ENCODE data around the gene UBTD1. TPM values are rescaled to one million over a fixed set of nuclear protein-coding genes. Genes with fewer than 3 reads are reported as not detected.
A peak's percentile ranks its signal among the peaks of the same experiment; 100 is the strongest.
"Not testable (repeated sequence)": the region's sequence is repeated elsewhere in the genome, so short reads cannot be mapped to it uniquely, and the experiment has no call there.

Gene UBTD1
- total and polyA plus RNA-seq, 8 donors, result 3.9 to 9.0 (median 5.4) TPM

- FAIRE-seq (no peak), ATAC-seq (no peak), DNase-seq (no peak)
- H3K27ac ChIP-seq, result no peak overlapping the region
- H3K9me3 ChIP-seq, result no peaks in the 10 kb centered on the region
- peaks cover 0 to 6% (median 0%) of the 10 kb centered on the region in 3 donors for H3K36me3 ChIP-seq
- TF ChIP-seq CTCF (IDR thresholded peaks at IDR 0.05), result no peak
- no peaks in the 10 kb centered on the region for H3K27me3 ChIP-seq
- intact Hi-C loops (cut with DNase I), result loop anchor here in 1 of 3 donors (10.0 kb wide), 1 partner anchor 152 kb away; no protein-coding TSS in a partner anchor
- H3K4me3 ChIP-seq, result no peak overlapping the region
- peaks cover 0 to 5% (median 0%) of the 10 kb centered on the region in 3 donors for H3K4me1 ChIP-seq
- WGBS, 2 donors, result 91 to 95% methylated on average over 2 of the region's 2 CpGs
Observed at GRCh38 chr10:97573021-97573420, 74.3 kb downstream of the UBTD1 start.

- ATAC-seq (no peak), DNase-seq (no peak), FAIRE-seq (no peak)
- no peaks in the 10 kb centered on the region for H3K9me3 ChIP-seq
- no peaks in the 10 kb centered on the region for H3K27me3 ChIP-seq
- TF ChIP-seq CTCF (IDR thresholded peaks at IDR 0.05), result no peak
- 58 to 62% methylated on average over 2 of the region's 2 CpGs for WGBS, 2 donors
- no peak overlapping the region for H3K4me3 ChIP-seq
- peaks cover 0 to 6% (median 0%) of the 10 kb centered on the region in 3 donors for H3K36me3 ChIP-seq
- peaks cover 0 to 5% (median 0%) of the 10 kb centered on the region in 3 donors for H3K4me1 ChIP-seq
- intact Hi-C loops (cut with DNase I), result loop anchor here in 1 of 3 donors (10.0 kb wide), 1 partner anchor 151 kb away; no protein-coding TSS in a partner anchor
- H3K27ac ChIP-seq, result peak overlapping the region in 1 of 4 donors; percentile 32
Observed at GRCh38 chr10:97573672-97574071, 74.9 kb downstream of the UBTD1 start.

GRCh38 chr10:97574374-97575126 lies 75.8 kb downstream of the UBTD1 start:
- Histone ChIP-seq H3K36me3 (no peaks in the 10 kb centered on the region), H3K27ac (peak overlapping the region; percentile 32 to 54 (median 45)), H3K9me3 (no peaks in the 10 kb centered on the region), H3K4me3 (no peak overlapping the region), H3K27me3 (no peaks in the 10 kb centered on the region), H3K4me1 (peaks cover 0 to 5% (median 0%) of the 10 kb centered on the region in 3 donors)
- TF ChIP-seq CTCF (IDR thresholded peaks at IDR 0.05), result no peak
- peak in 5 of 6 donors; percentile 76 to 87 (median 82) for DNase-seq
- FAIRE-seq, result no peak
- intact Hi-C loops (cut with DNase I), result loop anchor here in 1 of 3 donors (10.0 kb wide), 1 partner anchor 150 kb away; no protein-coding TSS in a partner anchor
- ATAC-seq, result peak; percentile 82 to 89 (median 86)
- WGBS, 2 donors, result 34 to 35% methylated on average over 4 of the region's 4 CpGs

DNA sequence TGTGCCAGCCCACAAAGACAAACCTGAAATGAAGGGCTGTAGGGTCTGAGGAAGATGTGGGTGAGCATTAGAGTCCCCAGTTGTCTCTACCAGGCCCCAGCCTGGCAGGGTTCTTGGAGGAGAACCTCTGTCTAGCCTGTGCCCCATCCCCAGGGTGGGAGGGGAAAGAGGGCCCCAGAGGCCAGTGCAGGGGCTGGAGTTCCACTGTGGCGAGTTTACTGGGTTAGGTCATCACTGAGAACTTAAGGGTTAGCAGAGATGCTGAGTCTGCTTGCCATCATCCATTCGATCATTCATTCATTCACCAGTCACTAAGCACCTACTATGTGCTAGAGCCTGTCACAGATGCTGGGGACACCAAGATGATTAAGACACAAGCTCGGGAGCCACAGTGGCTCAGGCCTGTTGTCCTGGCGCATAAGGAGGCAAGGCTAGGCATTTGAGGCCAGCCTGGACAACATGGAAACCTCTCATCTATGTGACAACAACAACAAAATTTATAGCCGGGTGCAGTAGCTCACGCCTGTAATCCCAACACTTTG lies 76.5 kb downstream of the UBTD1 start:
- Histone ChIP-seq H3K4me3 (no peak overlapping the region), H3K27me3 (no peaks in the 10 kb centered on the region), H3K27ac (peak overlapping the region; percentile 0 to 54 (median 42)), H3K4me1 (peaks cover 0 to 5% (median 0%) of the 10 kb centered on the region in 3 donors), H3K9me3 (no peaks in the 10 kb centered on the region), H3K36me3 (no peaks in the 10 kb centered on the region)
- FAIRE-seq, result no peak
- TF ChIP-seq CTCF (IDR thresholded peaks at IDR 0.05), result no peak
- no peak for DNase-seq
- 72 to 80% methylated on average over 6 of the region's 6 CpGs for WGBS, 2 donors
- intact Hi-C loops (cut with DNase I), result loop anchor here in 1 of 3 donors (10.0 kb wide), 1 partner anchor 150 kb away; no protein-coding TSS in a partner anchor
- peak in 1 of 4 donors; percentile 8 for ATAC-seq

GRCh38 chr10:97576487-97576886 lies 77.8 kb downstream of the UBTD1 start:
- H3K4me1 ChIP-seq, H3K4me3 ChIP-seq, H3K9me3 ChIP-seq, FAIRE-seq, H3K27me3 ChIP-seq, H3K36me3 ChIP-seq, DNase-seq, H3K27ac ChIP-seq, ATAC-seq: not testable (repeated sequence)
- intact Hi-C loops (cut with DNase I), result loop anchor here in 1 of 3 donors (10.0 kb wide), 1 partner anchor 148 kb away; no protein-coding TSS in a partner anchor
- 57 to 58% methylated on average over 5 of the region's 5 CpGs for WGBS, 2 donors
